Measurements from ENCODE around the gene MBTD1. TPM values are rescaled to one million over a fixed set of nuclear protein-coding genes. Genes with fewer than 3 reads are reported as not detected.
"Not testable (repeated sequence)": the region's sequence is repeated elsewhere in the genome, so short reads cannot be mapped to it uniquely, and the experiment has no call there.

MBTD1 gene
- total and polyA plus RNA-seq, 7 experiments from 2014 or later = 7.0 to 35.8 (median 27.3) TPM

DNA sequence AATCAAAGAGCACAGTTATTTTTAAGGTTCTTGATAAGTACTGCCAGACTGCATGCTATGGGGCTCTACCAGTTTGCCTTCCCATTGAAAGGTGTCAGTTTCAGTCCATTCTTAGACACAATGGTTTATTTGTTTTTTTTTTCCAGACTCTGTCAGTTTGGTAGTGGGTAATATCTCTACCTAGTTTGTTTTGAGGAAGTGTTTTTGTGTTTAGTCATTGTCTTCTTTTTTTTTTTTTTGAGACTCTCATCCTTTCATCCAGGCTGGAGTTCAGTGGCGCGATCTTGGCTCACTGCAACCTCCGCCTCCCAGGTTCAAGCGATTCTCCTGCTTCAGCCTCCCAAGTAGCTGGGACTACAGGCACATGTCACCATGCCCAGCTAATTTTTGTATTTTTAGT lies 4.6 kb upstream of the MBTD1 start:
- H3K27me3 ChIP-seq (ENCODE audit: control insufficient read depth in 2 of 2, insufficient read depth in 2 of 2, low read length in 2 of 2); H3K9me3 ChIP-seq (ENCODE audit: control insufficient read depth in 2 of 3, low read length in 3 of 3); POLR2A ChIA-PET; DNase-seq; H3K4me3 ChIP-seq (ENCODE audit: low read length); H3K27ac ChIP-seq (ENCODE audit: low read depth, low read length); H3K9me3 Mint-ChIP-seq; ATAC-seq; H3K27me3 Mint-ChIP-seq: not testable (repeated sequence)
- CTCF ChIA-PET = interaction anchor here (0.6 kb wide), 1 partner anchor 485 kb away, joined by 5 read pairs; no protein-coding TSS in a partner anchor
- Mint-ChIP-seq H3K4me3 (peak overlapping the region in 4 of 10 donors; percentile 17 to 48 (median 36)), H3K36me3 (peaks cover 21 to 56% (median 26%) of the 10 kb centered on the region in 5 donors), H3K27ac (peak overlapping the region in 1 of 9 donors; percentile 41), H3K4me1 (peaks cover 23 to 64% (median 48%) of the 10 kb centered on the region in 7 donors)
- intact Hi-C loops (cut with micrococcal nuclease) = loop anchor here (5.0 to 10.0 kb wide), 3 partner anchors 163 to 1587 kb away; partner anchors contain the start of gene SPOP (in 1 of the 2)
- Histone ChIP-seq H3K4me1 (ENCODE audit: control insufficient read depth in 2 of 2, insufficient read depth in 2 of 2, low read length in 2 of 2) (peaks cover 9 to 18% of the 10 kb centered on the region in 2 donors), H3K36me3 (ENCODE audit: control insufficient read depth in 2 of 3, insufficient read depth in 3 of 3, low read length in 3 of 3) (peaks cover 9 to 50% (median 21%) of the 10 kb centered on the region in 3 experiments)

DNA sequence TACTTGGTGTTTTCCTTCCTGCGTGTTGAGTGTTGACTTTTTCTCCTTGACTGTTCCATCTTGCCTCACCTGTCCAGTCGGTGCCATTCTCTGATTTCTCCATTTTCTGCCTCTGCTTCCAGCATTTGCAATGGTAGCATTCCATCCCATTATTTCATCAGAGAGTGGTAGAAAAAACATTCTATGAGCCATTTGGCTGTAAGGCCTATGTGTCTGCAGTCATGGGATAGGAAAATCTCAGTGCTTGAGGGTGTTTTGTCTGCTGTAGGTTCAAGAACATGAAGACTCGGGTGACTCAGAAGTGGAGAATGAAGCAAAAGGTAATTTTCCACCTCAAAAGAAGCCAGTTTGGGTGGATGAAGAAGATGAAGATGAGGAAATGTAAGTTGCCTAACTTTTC lies 3.2 kb upstream of the MBTD1 start:
- H3K9me3 ChIP-seq (ENCODE audit: control insufficient read depth in 2 of 3, low read length in 3 of 3) = no peaks in the 10 kb centered on the region
- no peaks in the 10 kb centered on the region for H3K9me3 Mint-ChIP-seq
- H3K27ac Mint-ChIP-seq = peak overlapping the region in 6 of 9 donors; percentile 0 to 61 (median 20)
- H3K36me3 Mint-ChIP-seq = peaks cover 17 to 43% (median 21%) of the 10 kb centered on the region in 5 donors
- no peak overlapping the region for H3K4me3 ChIP-seq (ENCODE audit: low read length)
- POLR2A ChIA-PET = interaction anchor here (0.5 kb wide), 1 partner anchor 11 kb away, joined by 4 read pairs; no protein-coding TSS in a partner anchor
- H3K36me3 ChIP-seq (ENCODE audit: control insufficient read depth in 2 of 3, insufficient read depth in 3 of 3, low read length in 3 of 3) = peaks cover 0 to 40% (median 8%) of the 10 kb centered on the region in 3 experiments
- no peaks in the 10 kb centered on the region for H3K27me3 Mint-ChIP-seq
- no peaks in the 10 kb centered on the region for H3K27me3 ChIP-seq (ENCODE audit: control insufficient read depth in 2 of 2, insufficient read depth in 2 of 2, low read length in 2 of 2)
- DNase-seq (no peak), ATAC-seq (no peak)
- peak overlapping the region; percentile 58 to 98 (median 76) for H3K4me3 Mint-ChIP-seq
- H3K27ac ChIP-seq (ENCODE audit: low read depth, low read length) = no peak overlapping the region
- peaks cover 23 to 31% of the 10 kb centered on the region in 2 donors for H3K4me1 ChIP-seq (ENCODE audit: control insufficient read depth in 2 of 2, insufficient read depth in 2 of 2, low read length in 2 of 2)
- peaks cover 35 to 72% (median 51%) of the 10 kb centered on the region in 7 donors for H3K4me1 Mint-ChIP-seq
- intact Hi-C loops (cut with micrococcal nuclease) = loop anchor here (5.0 to 10.0 kb wide), 3 partner anchors 164 to 1586 kb away; partner anchors contain the start of gene SPOP (in 1 of the 2)
- CTCF ChIA-PET = interaction anchor here (0.6 kb wide), 1 partner anchor 407 kb away, joined by 3 read pairs; no protein-coding TSS in a partner anchor

DNA sequence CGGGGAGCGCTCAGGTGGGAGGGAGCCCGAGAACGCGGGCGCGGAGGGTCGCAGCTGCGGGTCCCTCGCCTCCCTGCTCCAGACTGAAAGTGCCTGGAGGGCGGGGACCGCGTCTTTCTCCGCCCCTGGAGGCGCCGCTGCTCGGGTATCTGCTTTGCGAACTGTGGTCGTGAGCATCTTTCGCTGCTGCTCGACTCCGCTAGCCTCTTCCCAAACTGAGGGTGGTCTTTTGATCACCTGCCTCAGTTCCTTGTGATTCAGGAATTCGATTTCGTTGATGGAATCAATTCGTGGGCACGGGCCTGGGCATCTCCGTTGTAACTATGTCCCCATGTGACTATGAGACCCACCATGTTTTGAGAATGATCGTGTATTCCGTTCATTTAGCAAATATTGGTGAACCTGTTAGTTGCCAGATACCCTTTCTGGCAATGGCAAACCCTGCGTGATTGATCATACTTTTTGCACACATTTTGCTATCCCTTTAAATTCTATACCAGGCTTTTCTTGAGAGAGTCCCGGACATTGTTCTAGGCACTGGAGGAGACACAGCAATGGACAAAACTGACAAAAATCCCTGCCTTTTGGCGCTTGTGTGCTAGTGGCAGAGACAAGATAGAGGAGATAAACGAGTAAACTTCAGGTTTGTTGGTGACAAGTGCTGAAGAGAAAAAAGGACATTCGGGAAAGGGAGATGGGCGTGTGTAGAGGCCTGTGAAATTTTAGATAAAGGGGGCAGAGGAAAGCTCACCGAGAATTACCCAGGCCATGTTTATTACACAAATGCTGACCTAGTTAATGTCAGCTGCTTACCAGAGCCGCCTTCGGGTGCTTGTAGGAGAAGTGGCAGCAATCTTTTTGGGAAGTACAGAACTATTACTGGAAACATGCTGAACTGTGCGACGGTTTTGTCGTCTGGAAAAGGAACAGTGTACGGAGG lies 1.4 kb upstream of the MBTD1 start:
- POLR2A ChIA-PET = interaction anchor here (0.5 to 1.6 kb wide), 9 partner anchors 11 to 542 kb away, joined by 3 to 4 read pairs (median 3); partner anchors contain the start of genes LUC7L3, NME1, NME2 and SPAG9
- Mint-ChIP-seq H3K4me1 (peaks cover 38 to 80% (median 60%) of the 10 kb centered on the region in 7 donors), H3K36me3 (peaks cover 10 to 40% (median 16%) of the 10 kb centered on the region in 5 donors), H3K9me3 (no peaks in the 10 kb centered on the region), H3K27me3 (no peaks in the 10 kb centered on the region), H3K4me3 (peak overlapping the region; percentile 88 to 98 (median 95)), H3K27ac (peak overlapping the region; percentile 32 to 99 (median 84))
- Histone ChIP-seq H3K27ac (ENCODE audit: low read depth, low read length) (peak overlapping the region; percentile 89), H3K9me3 (ENCODE audit: control insufficient read depth in 2 of 3, low read length in 3 of 3) (no peaks in the 10 kb centered on the region), H3K27me3 (ENCODE audit: control insufficient read depth in 2 of 2, insufficient read depth in 2 of 2, low read length in 2 of 2) (no peaks in the 10 kb centered on the region), H3K4me3 (ENCODE audit: low read length) (peak overlapping the region; percentile 89), H3K36me3 (ENCODE audit: control insufficient read depth in 2 of 3, insufficient read depth in 3 of 3, low read length in 3 of 3) (peaks cover 0 to 29% (median 4%) of the 10 kb centered on the region in 3 experiments), H3K4me1 (ENCODE audit: control insufficient read depth in 2 of 2, insufficient read depth in 2 of 2, low read length in 2 of 2) (peaks cover 34 to 35% of the 10 kb centered on the region in 2 donors)
- no peak for ATAC-seq
- CTCF ChIA-PET = no interaction called here
- intact Hi-C loops (cut with micrococcal nuclease) = loop anchor here (2.0 to 10.0 kb wide), 4 partner anchors 166 to 1584 kb away; partner anchors contain the start of gene SPOP (in 1 of the 2)
- DNase-seq = no peak

DNA sequence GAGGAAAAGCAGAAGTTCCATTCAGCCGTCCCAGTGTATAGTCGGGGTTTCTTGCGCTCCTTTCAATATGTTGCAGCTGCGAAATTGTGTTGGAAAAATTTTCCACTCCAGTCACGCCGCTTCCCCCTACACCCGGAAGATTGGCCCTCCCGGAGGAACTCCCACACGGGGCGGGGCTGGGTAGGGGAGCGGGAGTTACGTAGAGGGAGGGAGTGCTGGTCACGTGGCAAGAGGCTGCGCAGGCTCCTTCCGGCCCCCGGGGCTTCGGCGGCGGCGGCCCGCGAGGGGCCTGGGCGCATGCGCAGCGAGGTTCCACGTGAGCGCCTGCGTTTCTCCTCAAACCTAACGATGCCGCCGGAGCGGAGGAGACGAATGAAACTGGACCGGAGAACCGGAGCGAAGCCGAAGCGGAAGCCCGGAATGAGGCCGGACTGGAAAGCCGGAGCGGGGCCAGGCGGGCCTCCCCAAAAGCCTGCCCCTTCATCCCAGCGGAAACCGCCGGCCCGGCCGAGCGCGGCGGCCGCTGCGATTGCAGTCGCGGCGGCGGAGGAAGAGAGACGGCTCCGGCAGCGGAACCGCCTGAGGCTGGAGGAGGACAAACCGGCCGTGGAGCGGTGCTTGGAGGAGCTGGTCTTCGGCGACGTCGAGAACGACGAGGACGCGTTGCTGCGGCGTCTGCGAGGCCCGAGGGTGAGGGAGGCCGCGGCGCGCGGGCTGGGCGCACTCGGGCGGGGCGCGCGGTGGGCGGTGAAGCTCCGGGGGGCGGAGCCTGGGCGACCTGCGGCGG lies 581 bp upstream of the MBTD1 start, which contains the start of gene UTP18:
UTP18 (plus strand) TSS at position 310 of the 787 bp plus-strand sequence; CDS start at position 349, 39 bp downstream.
- Histone ChIP-seq H3K9me3 (ENCODE audit: control insufficient read depth in 2 of 3, low read length in 3 of 3) (no peaks in the 10 kb centered on the region), H3K4me1 (ENCODE audit: control insufficient read depth in 2 of 2, insufficient read depth in 2 of 2, low read length in 2 of 2) (peaks cover 35 to 36% of the 10 kb centered on the region in 2 donors), H3K27ac (ENCODE audit: low read depth, low read length) (peak within 1 kb of the TSS; percentile 89), H3K4me3 (ENCODE audit: low read length) (peak within 1 kb of the TSS; percentile 89), H3K27me3 (ENCODE audit: control insufficient read depth in 2 of 2, insufficient read depth in 2 of 2, low read length in 2 of 2) (no peaks in the 10 kb centered on the region), H3K36me3 (ENCODE audit: control insufficient read depth in 2 of 3, insufficient read depth in 3 of 3, low read length in 3 of 3) (peaks cover 0 to 27% (median 0%) of the 10 kb centered on the region in 3 experiments)
- Mint-ChIP-seq H3K27ac (peak within 1 kb of the TSS; percentile 96 to 99 (median 98)), H3K4me1 (peaks cover 44 to 78% (median 61%) of the 10 kb centered on the region in 7 donors), H3K4me3 (peak within 1 kb of the TSS; percentile 88 to 98 (median 96)), H3K9me3 (no peaks in the 10 kb centered on the region), H3K27me3 (no peaks in the 10 kb centered on the region), H3K36me3 (peaks cover 7 to 36% (median 14%) of the 10 kb centered on the region in 5 donors)
- intact Hi-C loops (cut with micrococcal nuclease) = loop anchor here (1.0 to 10.0 kb wide), 13 partner anchors 94 to 1583 kb away; partner anchors contain the start of genes NME1 (in 2 of the 2), NME2 (in 2 of the 2), LUC7L3 (in 1 of the 2) and SPAG9 (in 1 of the 2)
- ATAC-seq = peak; percentile 92
- ChIA-PET CTCF (no interaction called here), POLR2A (interaction anchor here (0.6 to 1.6 kb wide), 8 partner anchors 10 to 541 kb away, joined by 3 to 4 read pairs (median 3); partner anchors contain the start of genes LUC7L3, NME1, NME2 and SPAG9)
- peak; percentile 91 to 98 (median 97) for DNase-seq

DNA sequence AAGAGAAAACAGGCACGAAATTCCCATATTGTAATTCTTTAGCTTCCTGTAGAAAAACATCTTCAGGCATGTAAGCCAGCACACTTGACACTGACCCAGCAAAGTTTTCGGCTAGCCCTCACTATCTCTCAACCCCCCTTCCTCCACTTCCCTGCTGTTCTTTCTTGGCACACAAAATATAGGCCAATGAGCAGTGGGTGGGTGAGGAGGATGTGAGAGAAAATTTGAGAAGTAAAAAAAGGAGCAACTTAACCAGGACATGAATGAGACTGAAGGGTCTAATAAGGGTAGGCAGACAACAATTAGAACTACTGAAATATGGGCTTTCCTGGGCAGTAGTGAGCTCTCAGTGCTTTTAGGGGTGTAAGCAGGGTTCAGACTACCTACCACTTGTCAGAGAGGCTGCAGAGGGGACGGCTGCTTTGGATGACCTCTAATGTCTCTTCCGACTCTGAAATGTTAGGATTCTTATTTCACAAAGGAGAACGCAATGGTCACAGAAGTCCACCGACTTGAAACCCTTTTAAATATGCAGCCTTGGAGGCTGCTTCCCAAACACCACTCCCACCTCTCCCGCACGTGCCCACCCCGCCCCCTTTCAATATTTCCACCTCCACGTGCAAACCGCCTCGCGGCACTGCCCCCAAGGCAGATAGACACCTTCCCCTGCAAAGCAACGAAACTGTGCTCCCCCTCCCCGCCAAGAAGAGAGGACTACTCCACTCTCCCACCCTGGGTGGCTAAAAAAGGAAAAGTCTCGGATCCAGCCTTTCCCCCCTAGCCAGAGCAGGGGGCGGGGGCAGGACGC lies 889 bp downstream of the MBTD1 start:
- Mint-ChIP-seq H3K4me1 (peaks cover 55 to 81% (median 68%) of the 10 kb centered on the region in 7 donors), H3K36me3 (peaks cover 15 to 37% (median 16%) of the 10 kb centered on the region in 5 donors)
- CTCF ChIA-PET = interaction anchor here (0.7 kb wide), 1 partner anchor 26 kb away, joined by 3 read pairs; no protein-coding TSS in a partner anchor

More for the DNA sequence above, 889 bp downstream of the MBTD1 start:
- Histone ChIP-seq H3K36me3 (ENCODE audit: control insufficient read depth in 2 of 3, insufficient read depth in 3 of 3, low read length in 3 of 3) (peaks cover 0 to 27% (median 0%) of the 10 kb centered on the region in 3 experiments), H3K27me3 (ENCODE audit: control insufficient read depth in 2 of 2, insufficient read depth in 2 of 2, low read length in 2 of 2) (no peaks in the 10 kb centered on the region), H3K27ac (ENCODE audit: low read depth, low read length) (peak overlapping the region; percentile 89), H3K9me3 (ENCODE audit: control insufficient read depth in 2 of 3, low read length in 3 of 3) (no peaks in the 10 kb centered on the region), H3K4me1 (ENCODE audit: control insufficient read depth in 2 of 2, insufficient read depth in 2 of 2, low read length in 2 of 2) (peaks cover 35 to 40% of the 10 kb centered on the region in 2 donors), H3K4me3 (ENCODE audit: low read length) (peak overlapping the region; percentile 89)
- ATAC-seq = no peak
- DNase-seq = peak in 1 of 9 donors; percentile 21
- Mint-ChIP-seq H3K9me3 (no peaks in the 10 kb centered on the region), H3K27me3 (no peaks in the 10 kb centered on the region), H3K27ac (peak overlapping the region; percentile 47 to 99 (median 78)), H3K4me3 (peak overlapping the region; percentile 85 to 98 (median 95))
- POLR2A ChIA-PET = interaction anchor here (0.6 kb wide), 1 partner anchor 28 kb away, joined by 3 read pairs; no protein-coding TSS in a partner anchor
- intact Hi-C loops (cut with micrococcal nuclease) = no loop called here
